IPS DF 6.9 (cell line): Measurements from ENCODE around the gene USF3.
"Not testable (repeated sequence)": the region's sequence is repeated elsewhere in the genome, so short reads cannot be mapped to it uniquely, and the experiment has no call there.

Source experiments
- DNase-seq: peaks from one replicate; pipeline ENCODE4 v3.0.0-alpha.2; 2013; ENCODE audit warnings: low read depth, low spot score
- H3K27ac ChIP-seq: one replicate; pipeline ENCODE4 v1.5.1; 2013; ENCODE audit warnings: low read length, control low read depth
- H3K27me3 ChIP-seq: 2 replicates; pipeline ENCODE4 v1.6.1; 2013; ENCODE audit warnings: mild to moderate bottlenecking, low read length; ENCODE audit not compliant: control insufficient read depth, insufficient read depth
- H3K36me3 ChIP-seq: 2 replicates; pipeline ENCODE4 v1.6.1; 2013; ENCODE audit warnings: low read length; ENCODE audit not compliant: control insufficient read depth, insufficient read depth
- H3K4me1 ChIP-seq: 2 replicates; pipeline ENCODE4 v1.6.1; 2013; ENCODE audit warnings: low read length; ENCODE audit not compliant: control insufficient read depth, insufficient read depth
- H3K4me3 ChIP-seq: 2 replicates; pipeline ENCODE4 v1.5.1; 2013; ENCODE audit warnings: mild to moderate bottlenecking, low read length
- H3K9me3 ChIP-seq: 2 replicates; pipeline ENCODE4 v1.6.1; 2013; ENCODE audit warnings: low read length, inconsistent platforms; ENCODE audit not compliant: control insufficient read depth, insufficient read depth
- WGBS: extraction: QIAGEN DNeasy Blood & Tissue Kit; methylation state at CpG from one replicate; pipeline ENCODE4 v1.1.7; 2013; ENCODE audit warnings: mixed read lengths, missing lambda C conversion rate; ENCODE audit not compliant: insufficient read length, insufficient coverage; 5-methylcytosine and 5-hydroxymethylcytosine counted together

Gene USF3

DNA sequence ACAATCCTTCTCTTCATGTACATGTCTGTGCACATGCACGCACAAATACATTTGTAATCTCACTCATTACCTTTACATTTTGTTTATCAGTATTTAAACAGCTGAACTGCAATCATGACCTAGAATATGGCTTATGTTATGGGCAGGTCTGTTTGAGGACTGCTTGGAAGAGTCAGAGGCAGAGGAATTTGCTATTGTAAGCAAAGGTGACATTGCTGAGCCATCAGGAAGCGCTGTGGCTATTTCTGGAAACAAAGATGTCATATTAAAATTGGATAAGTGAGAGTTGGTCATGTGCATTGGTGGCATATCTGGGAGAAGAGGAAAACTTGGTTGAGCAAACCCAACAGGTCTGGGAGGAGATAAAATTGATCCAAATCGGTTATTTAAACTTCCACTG is 41.6 kb downstream of the USF3 start:
- no peak overlapping the region for H3K27ac ChIP-seq
- WGBS: no CpG with 5 or more reads among the region's 3 CpGs
- no peak overlapping the region for H3K4me3 ChIP-seq
- no peaks in the 10 kb centered on the region; the same call in 1 of the 2 replicates for H3K36me3 ChIP-seq
- DNase-seq: no peak
- H3K9me3 ChIP-seq: no peaks in the 10 kb centered on the region
- no peaks in the 10 kb centered on the region for H3K27me3 ChIP-seq
- H3K4me1 ChIP-seq: no peaks in the 10 kb centered on the region

DNA sequence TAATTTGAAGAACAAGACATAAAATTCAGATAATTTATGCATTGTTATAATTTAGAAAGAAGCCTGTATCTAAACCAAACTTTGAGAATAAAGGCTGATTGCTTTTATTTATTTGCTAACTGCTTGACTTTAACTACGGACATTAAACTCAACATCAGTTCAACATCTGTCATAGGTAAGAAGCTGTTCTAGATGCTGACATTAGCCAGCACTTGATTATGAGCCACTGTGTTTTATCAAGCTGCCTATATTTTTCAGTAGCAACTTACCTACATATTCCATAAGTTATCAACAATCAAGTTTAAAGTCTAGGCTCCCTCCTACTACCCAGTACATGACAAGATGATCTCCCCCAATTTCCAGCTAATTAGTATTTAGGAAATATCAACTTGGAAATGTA is 42.1 kb downstream of the USF3 start:
- Histone ChIP-seq H3K36me3 (no peaks in the 10 kb centered on the region; the same call in 1 of the 2 replicates), H3K4me3 (no peak overlapping the region), H3K9me3 (no peaks in the 10 kb centered on the region), H3K27me3 (no peaks in the 10 kb centered on the region), H3K4me1 (no peaks in the 10 kb centered on the region), H3K27ac (no peak overlapping the region)
- WGBS: no CpG with 5 or more reads among the region's 1 CpG
- no peak for DNase-seq

DNA sequence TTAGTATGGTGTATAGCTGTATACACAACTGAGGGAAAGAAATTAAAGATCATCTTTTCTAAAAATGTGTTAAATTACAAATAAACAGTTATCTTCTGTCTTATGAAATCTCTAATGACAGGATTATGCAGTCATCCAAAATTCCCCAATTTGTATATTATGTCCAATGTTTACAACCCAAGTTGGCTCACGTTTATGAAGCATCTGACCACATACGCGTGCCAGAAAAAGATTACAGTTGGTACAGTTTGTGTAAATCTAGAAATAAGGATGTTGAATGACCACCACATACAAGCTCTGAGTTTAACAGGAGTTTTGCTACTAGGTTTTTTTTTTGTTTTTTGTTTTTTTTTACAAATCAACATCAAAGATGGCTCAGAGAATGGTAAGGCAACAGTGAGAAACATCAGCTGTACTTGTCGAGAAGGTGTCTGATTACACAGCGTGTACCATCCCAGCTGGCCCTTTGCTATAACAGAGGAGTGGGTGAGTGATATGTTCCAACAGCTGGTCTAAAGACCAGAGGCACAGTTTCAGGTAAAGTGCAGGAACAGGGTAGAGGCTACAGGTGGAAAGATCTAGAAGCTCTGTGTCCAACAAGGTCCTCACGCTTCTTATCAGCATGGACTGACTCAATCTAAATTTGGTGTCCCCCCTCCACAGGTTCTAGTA is 47.1 kb downstream of the USF3 start:
- Histone ChIP-seq H3K36me3 (no peaks in the 10 kb centered on the region; the same call in 1 of the 2 replicates), H3K27me3 (no peaks in the 10 kb centered on the region), H3K27ac (no peak overlapping the region), H3K9me3 (no peaks in the 10 kb centered on the region), H3K4me1 (no peaks in the 10 kb centered on the region), H3K4me3 (no peak overlapping the region)
- DNase-seq: no peak
- no CpG with 5 or more reads among the region's 6 CpGs for WGBS

DNA sequence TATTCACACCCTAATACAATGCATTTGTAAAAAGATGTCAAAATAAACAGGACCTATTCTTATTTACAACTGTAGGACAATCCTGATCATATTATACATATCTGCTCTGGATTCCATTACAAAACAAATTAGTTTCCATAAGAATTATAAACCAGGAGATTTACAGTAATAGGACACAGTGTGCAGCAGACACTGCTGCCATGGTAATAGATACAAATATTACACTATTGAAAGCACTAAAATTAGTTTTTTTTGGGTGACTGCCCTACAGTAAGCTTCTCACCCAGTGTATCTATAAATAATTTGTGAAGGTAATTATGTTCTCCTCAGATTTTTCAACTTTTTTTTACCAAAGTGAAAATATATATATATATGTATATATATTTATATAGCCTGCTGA is 47.9 kb downstream of the USF3 start:
- no peaks in the 10 kb centered on the region; the same call in 1 of the 2 replicates for H3K9me3 ChIP-seq
- no peaks in the 10 kb centered on the region for H3K4me1 ChIP-seq
- H3K36me3 ChIP-seq: no peaks in the 10 kb centered on the region; the same call in 1 of the 2 replicates
- no peak overlapping the region for H3K27ac ChIP-seq
- no peak overlapping the region for H3K4me3 ChIP-seq
- no peak for DNase-seq
- H3K27me3 ChIP-seq: no peaks in the 10 kb centered on the region

DNA sequence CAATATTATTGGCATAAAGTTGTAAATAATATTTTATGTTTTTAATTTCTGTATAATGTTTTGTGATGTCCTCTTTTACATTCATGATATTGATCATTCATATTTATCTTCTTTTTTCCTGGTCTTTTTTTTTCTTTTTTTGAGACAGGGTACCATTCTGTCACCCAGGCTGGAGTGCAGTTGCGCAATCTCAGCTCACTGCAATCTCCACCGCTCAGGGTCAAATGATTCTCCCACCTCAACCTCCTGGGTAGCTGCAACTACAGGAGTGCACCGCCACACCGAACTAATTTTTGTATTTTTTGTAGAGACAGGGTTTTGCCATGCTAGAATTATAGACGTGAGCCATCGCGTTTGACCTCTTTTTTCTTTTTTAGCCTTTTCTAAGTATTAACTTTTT is 52.9 kb downstream of the USF3 start:
- Histone ChIP-seq H3K4me1 (no peaks in the 10 kb centered on the region), H3K27me3 (no peaks in the 10 kb centered on the region), H3K27ac (no peak overlapping the region), H3K4me3 (no peak overlapping the region), H3K9me3 (no peaks in the 10 kb centered on the region; the same call in 1 of the 2 replicates), H3K36me3 (no peaks in the 10 kb centered on the region)
- no peak for DNase-seq
- no CpG with 5 or more reads among the region's 7 CpGs for WGBS

- WGBS: no CpG with 5 or more reads among the region's 3 CpGs
Measured at GRCh38 chr3:113638910-113639309, 57.5 kb downstream of the USF3 start.

DNA sequence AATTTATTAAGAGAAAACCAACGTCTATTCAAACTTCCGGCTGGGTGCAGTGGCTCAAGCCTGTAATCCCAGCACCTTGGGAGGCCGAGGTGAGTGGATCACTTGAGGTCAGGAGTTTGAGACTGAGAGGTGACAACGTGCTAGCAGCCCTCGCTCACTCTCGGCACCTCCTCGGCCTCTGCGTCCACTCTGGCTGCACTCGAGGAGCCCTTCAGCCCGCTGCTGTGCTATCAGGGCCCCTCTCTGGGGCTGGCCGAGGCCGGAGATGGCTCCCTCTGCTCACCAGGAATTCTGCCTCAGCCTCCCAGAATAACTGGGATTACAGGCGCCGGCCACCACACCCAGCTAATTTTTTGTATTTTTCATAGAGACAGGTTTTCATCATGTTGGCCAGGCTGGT is 58.7 kb downstream of the USF3 start:
- no CpG with 5 or more reads among the region's 14 CpGs for WGBS
- Histone ChIP-seq H3K4me3 (no peak overlapping the region), H3K9me3 (no peaks in the 10 kb centered on the region), H3K27ac (no peak overlapping the region), H3K4me1 (no peaks in the 10 kb centered on the region), H3K27me3 (no peaks in the 10 kb centered on the region), H3K36me3 (no peaks in the 10 kb centered on the region)
- no peak for DNase-seq

More at GRCh38 chr3:113638910-113639309, 57.5 kb downstream of the USF3 start:
- no peaks in the 10 kb centered on the region for H3K4me1 ChIP-seq
- no peaks in the 10 kb centered on the region for H3K27me3 ChIP-seq
- H3K9me3 ChIP-seq: no peaks in the 10 kb centered on the region
- DNase-seq: no peak
- H3K4me3 ChIP-seq: no peak overlapping the region
- no peaks in the 10 kb centered on the region for H3K36me3 ChIP-seq
- no peak overlapping the region for H3K27ac ChIP-seq

- not testable (repeated sequence) for H3K4me3 ChIP-seq, H3K36me3 ChIP-seq, H3K27ac ChIP-seq, H3K4me1 ChIP-seq, H3K27me3 ChIP-seq, H3K9me3 ChIP-seq, DNase-seq
- WGBS: no CpG with 5 or more reads among the region's 7 CpGs
Measured at GRCh38 chr3:113636034-113636433, 60.4 kb downstream of the USF3 start.

GRCh38 chr3:113634782-113635474 is 61.5 kb downstream of the USF3 start:
- H3K4me3 ChIP-seq: no peak overlapping the region
- no peak overlapping the region for H3K27ac ChIP-seq
- no peaks in the 10 kb centered on the region for H3K36me3 ChIP-seq
- WGBS: no CpG with 5 or more reads among the region's 8 CpGs
- no peaks in the 10 kb centered on the region for H3K4me1 ChIP-seq
- H3K9me3 ChIP-seq: no peaks in the 10 kb centered on the region
- DNase-seq: no peak
- H3K27me3 ChIP-seq: no peaks in the 10 kb centered on the region

- no peaks in the 10 kb centered on the region for H3K27me3 ChIP-seq
- H3K27ac ChIP-seq: no peak overlapping the region
- no peak overlapping the region for H3K4me3 ChIP-seq
- H3K9me3 ChIP-seq: no peaks in the 10 kb centered on the region
- no CpG with 5 or more reads among the region's 6 CpGs for WGBS
- no peaks in the 10 kb centered on the region for H3K4me1 ChIP-seq
- H3K36me3 ChIP-seq: no peaks in the 10 kb centered on the region
- DNase-seq: no peak
Measured at GRCh38 chr3:113631573-113631972, 64.9 kb downstream of the USF3 start.
